K562 (cell line): ENCODE measurements around the gene ZNF692. TPM values are rescaled to one million over a fixed set of nuclear protein-coding genes. Genes with fewer than 3 reads are reported as not detected.

Source experiments
- ARID1B ChIP-seq: fragments of 450-650 bp; IDR thresholded peaks from 2 replicates; pipeline ENCODE4 v1.6.1; 2016; ENCODE audit warnings: antibody characterized with exemption, mild to moderate bottlenecking, inconsistent platforms
- DMBX1 ChIP-seq: fragments of 250-450 bp; sonication (Bioruptor Pico); IDR thresholded peaks from 2 replicates; pipeline ENCODE4 v1.8.0; 2022; ENCODE audit warnings: inconsistent platforms, mild to moderate bottlenecking, moderate library complexity, borderline replicate concordance
- EP300 ChIP-seq: IDR thresholded peaks from 2 replicates; pipeline ENCODE4 v1.6.1; 2012; ENCODE audit warnings: low read length, improper control_type of control experiment
- FOXK2 ChIP-seq, 2 experiments: fragments of 450-650 bp; IDR thresholded peaks in 1 of 2; conservative IDR thresholded peaks in 1 of 2; 2 replicates each; pipeline ENCODE4 v1.6.1; 2016; ENCODE audit warnings: low read depth in 2 of 2, mild to moderate bottlenecking in 1 of 2
- HDAC2 ChIP-seq: fragments of 450-650 bp; IDR thresholded peaks from 2 replicates; pipeline ENCODE4 v1.6.1; 2016; ENCODE audit warnings: mild to moderate bottlenecking
- SMAD4 ChIP-seq: fragments of 250-450 bp; sonication (Bioruptor Pico); conservative IDR thresholded peaks from 2 replicates; pipeline ENCODE4 v1.8.0; 2021; ENCODE audit warnings: inconsistent platforms, mild to moderate bottlenecking, moderate library complexity
- TAF9B ChIP-seq: fragments of 450-650 bp; IDR thresholded peaks from 2 replicates; pipeline ENCODE4 v1.6.1; 2018; ENCODE audit warnings: mild to moderate bottlenecking; ENCODE audit not compliant: partially characterized antibody
- TEAD1 ChIP-seq, 2 experiments: fragments of 450-650 bp in 1 of 2; sonication (generic) in 1 of 2; formaldehyde crosslinking; IDR thresholded peaks; 2 replicates each; pipeline versions ENCODE4 v1.4.0 to v1.8.0; 2020 to 2022; ENCODE audit warnings: mild to moderate bottlenecking in 2 of 2, missing genetic modification reagents in 1 of 2
- TRIM24 ChIP-seq, 2 experiments: fragments of 450-650 bp; IDR thresholded peaks; 2 replicates each; pipeline ENCODE4 v1.6.1; 2016
- TRIM28 ChIP-seq: fragments of 450-650 bp; IDR thresholded peaks from 2 replicates; pipeline ENCODE4 v1.6.1; 2017
- ZFX ChIP-seq: sonication (generic); formaldehyde crosslinking; IDR thresholded peaks from 2 replicates; pipeline ENCODE4 v1.8.0; 2022; ENCODE audit warnings: mild to moderate bottlenecking, missing genetic modification reagents, moderate library complexity
- polyA plus RNA-seq, 8 experiments: library from polyadenylated mRNA; depleted of rRNA in 4 of 8; stranded (reverse) in 5 of 8; unstranded in 3 of 8; fragments of >200 nt; fragmentation: Nextera tagmentation in 2 of 8; fragmentation: Illumina TruSeq in 1 of 8; extraction: Ambion mirVana in 2 of 8; extraction: Trizol in 1 of 8; gene quantifications; 2 replicates each; pipeline versions ENCODE4 v1.2.1 to v1.2.3, GENCODE V29; 2011 to 2014; ENCODE audit warnings: inconsistent platforms in 1 of 8, missing spikeins in 1 of 8
- total RNA-seq, 7 experiments: library from RNA; depleted of rRNA in 6 of 7; stranded (reverse); fragments of >200 nt in 6 of 7; fragmentation: Illumina TruSeq in 2 of 7; extraction: Trizol in 2 of 7; gene quantifications; 2 replicates each; pipeline versions ENCODE4 v1.2.1 to v1.2.3, GENCODE V29; 2011 to 2021; ENCODE audit warnings: low replicate concordance in 1 of 7
- TF ChIP-seq, protein P1 (sequence below), 2 experiments: fragments of 450-650 bp; conservative IDR thresholded peaks; 2 replicates each; pipeline ENCODE4 v1.6.1; 2017; ENCODE audit warnings: mild to moderate bottlenecking in 2 of 2, moderate library complexity in 2 of 2
- TF ChIP-seq, protein P2 (sequence below): fragments of 450-650 bp; IDR thresholded peaks from 2 replicates; pipeline ENCODE4 v1.6.1; 2017; ENCODE audit warnings: antibody characterized with exemption, mild to moderate bottlenecking

The ZNF692 gene
- total and polyA plus RNA-seq, 9 of the 15 experiments (the other 6 are each of a cell fraction or from before 2014, with no cell fraction given) = 8.4 to 143 (median 55.9) TPM

DNA sequence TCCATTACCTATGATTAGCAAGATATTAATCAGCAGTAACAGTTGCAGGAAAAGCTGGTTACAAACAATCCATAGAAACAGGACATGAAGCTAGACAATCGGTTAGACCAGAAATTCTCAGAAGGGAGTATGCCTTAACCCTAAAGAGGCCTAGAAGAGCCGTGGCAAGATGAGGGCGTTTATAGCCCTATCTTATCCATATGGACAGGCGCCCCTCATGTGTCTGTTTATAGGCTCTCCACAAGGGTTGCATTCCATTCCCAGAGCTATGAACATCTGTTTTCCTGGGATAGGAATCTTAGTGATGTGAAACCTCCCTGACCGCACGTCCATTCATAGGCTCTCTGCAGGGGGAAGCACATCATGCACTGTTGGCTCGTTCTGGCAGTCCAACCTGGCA lies 23.5 kb upstream of the ZNF692 start (continued):
- TF ChIP-seq DMBX1 (CRISPR knock-in tag) (peak; percentile 67), TEAD1 (CRISPR knock-in tag; IDR thresholded peaks at IDR 0.05) (peak in 1 of 2 experiments; percentile 60; a peak in 1 of 4 replicates), TRIM28 (0 out of 2 replicates have a peak, but pooled peaks have one; percentile 62), HDAC2 (0 out of 2 replicates have a peak, but pooled peaks have one; percentile 55), TRIM24 (IDR thresholded peaks at IDR 0.05) (peak; percentile 35 to 81; a peak in 3 of 4 replicates), SMAD4 (peak; percentile 32), TAF9B (peak; percentile 17), ARID1B (peak; percentile 70), FOXK2 (conservative IDR thresholded peaks at IDR 0.05 in 1 of 2, IDR thresholded peaks at IDR 0.05 in 1 of 2; ENCODE audit: low read depth in 2 of 2) (0 out of 4 replicates have a peak, but pooled peaks of 1 of the 2 experiments have one; percentile 9), EP300 (peak; percentile 17; the same call in 1 of the 2 replicates), ZFX (CRISPR knock-in tag) (peak; percentile 13; the same call in 1 of the 2 replicates)
- TF ChIP-seq, protein P1, sequence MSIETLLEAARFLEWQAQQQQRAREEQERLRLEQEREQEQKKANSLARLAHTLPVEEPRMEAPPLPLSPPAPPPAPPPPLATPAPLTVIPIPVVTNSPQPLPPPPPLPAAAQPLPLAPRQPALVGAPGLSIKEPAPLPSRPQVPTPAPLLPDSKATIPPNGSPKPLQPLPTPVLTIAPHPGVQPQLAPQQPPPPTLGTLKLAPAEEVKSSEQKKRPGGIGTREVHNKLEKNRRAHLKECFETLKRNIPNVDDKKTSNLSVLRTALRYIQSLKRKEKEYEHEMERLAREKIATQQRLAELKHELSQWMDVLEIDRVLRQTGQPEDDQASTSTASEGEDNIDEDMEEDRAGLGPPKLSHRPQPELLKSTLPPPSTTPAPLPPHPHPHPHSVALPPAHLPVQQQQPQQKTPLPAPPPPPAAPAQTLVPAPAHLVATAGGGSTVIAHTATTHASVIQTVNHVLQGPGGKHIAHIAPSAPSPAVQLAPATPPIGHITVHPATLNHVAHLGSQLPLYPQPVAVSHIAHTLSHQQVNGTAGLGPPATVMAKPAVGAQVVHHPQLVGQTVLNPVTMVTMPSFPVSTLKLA (conservative IDR thresholded peaks at IDR 0.05) = peak in 1 of 2 experiments; percentile 37; a peak in 1 of 4 replicates
- TF ChIP-seq, protein P2, sequence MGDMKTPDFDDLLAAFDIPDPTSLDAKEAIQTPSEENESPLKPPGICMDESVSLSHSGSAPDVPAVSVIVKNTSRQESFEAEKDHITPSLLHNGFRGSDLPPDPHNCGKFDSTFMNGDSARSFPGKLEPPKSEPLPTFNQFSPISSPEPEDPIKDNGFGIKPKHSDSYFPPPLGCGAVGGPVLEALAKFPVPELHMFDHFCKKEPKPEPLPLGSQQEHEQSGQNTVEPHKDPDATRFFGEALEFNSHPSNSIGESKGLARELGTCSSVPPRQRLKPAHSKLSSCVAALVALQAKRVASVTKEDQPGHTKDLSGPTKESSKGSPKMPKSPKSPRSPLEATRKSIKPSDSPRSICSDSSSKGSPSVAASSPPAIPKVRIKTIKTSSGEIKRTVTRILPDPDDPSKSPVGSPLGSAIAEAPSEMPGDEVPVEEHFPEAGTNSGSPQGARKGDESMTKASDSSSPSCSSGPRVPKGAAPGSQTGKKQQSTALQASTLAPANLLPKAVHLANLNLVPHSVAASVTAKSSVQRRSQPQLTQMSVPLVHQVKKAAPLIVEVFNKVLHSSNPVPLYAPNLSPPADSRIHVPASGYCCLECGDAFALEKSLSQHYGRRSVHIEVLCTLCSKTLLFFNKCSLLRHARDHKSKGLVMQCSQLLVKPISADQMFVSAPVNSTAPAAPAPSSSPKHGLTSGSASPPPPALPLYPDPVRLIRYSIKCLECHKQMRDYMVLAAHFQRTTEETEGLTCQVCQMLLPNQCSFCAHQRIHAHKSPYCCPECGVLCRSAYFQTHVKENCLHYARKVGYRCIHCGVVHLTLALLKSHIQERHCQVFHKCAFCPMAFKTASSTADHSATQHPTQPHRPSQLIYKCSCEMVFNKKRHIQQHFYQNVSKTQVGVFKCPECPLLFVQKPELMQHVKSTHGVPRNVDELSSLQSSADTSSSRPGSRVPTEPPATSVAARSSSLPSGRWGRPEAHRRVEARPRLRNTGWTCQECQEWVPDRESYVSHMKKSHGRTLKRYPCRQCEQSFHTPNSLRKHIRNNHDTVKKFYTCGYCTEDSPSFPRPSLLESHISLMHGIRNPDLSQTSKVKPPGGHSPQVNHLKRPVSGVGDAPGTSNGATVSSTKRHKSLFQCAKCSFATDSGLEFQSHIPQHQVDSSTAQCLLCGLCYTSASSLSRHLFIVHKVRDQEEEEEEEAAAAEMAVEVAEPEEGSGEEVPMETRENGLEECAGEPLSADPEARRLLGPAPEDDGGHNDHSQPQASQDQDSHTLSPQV = peak; percentile 43; the same call in 1 of the 2 replicates
